Inferior parietal cortex (tissue), 1 donor: Measurements from ENCODE around the gene TAS1R3.

Experiments used
- DNase-seq: peaks from one replicate; pipeline ENCODE4 v3.0.0-alpha.2; 2016; ENCODE audit errors: extremely low spot score

TAS1R3 gene

GRCh38 chr1:1340185-1340584, 9.1 kb downstream of the TAS1R3 start:
- DNase-seq = no peak

DNA sequence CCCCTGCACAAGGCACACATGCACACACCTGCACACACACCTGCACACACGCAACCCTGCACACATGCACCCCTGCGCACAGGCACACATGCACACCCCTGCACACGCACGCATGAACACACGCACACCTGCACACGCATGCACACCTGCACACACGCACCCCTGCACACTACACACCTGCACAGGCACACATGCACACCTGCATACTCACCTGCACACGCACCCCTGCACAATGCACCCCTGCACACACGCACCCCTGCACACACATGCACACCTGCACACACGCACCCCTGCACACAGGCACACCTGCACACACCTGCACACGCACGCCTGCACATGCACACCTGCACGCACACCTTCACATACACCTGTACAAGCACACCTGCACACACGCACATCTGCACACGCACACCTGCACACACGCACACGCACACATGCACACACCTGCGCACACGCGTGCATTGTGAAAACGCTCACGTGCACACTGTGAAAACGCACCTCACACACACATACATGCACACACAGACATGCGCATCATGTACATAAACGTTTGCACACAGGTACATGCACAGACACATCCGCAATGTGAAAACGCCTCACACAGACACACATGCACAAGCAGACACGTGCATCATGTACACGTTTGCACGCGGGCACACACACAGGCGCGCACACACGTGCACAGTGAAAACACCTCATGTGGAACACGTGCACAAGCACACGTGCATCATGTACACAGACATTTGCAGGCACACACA, 9.9 kb downstream of the TAS1R3 start:
- DNase-seq = no peak

DNA sequence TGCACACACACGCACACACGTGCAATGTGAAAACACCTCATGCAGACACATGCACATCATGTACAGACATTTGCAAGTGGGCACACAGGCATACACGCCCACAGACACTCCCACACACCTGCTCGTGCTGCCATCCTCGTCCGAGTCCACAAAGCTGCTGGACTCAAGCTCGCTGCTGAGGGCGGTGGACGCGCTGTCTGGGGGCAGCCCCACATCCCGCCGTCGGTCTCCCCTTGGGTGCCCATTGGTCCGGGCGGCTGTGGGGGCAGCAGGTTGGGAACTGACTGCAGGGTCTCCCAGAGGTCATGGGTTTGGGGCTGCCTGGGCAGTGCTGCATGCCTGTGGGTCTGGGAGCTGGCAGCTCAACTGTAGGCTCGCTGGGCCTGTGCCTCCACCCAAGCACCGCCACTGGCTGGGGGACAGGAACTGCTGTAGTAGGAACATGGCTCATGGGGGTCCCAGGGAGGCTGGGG, 10.5 kb downstream of the TAS1R3 start:
- DNase-seq = no peak

GRCh38 chr1:1342061-1342562, 11.0 kb downstream of the TAS1R3 start:
- no peak for DNase-seq

- no peak for DNase-seq
Observed at GRCh38 chr1:1342584-1343115, 11.6 kb downstream of the TAS1R3 start.

- DNase-seq = no peak
Observed at GRCh38 chr1:1343811-1344421, 12.8 kb downstream of the TAS1R3 start.

DNA sequence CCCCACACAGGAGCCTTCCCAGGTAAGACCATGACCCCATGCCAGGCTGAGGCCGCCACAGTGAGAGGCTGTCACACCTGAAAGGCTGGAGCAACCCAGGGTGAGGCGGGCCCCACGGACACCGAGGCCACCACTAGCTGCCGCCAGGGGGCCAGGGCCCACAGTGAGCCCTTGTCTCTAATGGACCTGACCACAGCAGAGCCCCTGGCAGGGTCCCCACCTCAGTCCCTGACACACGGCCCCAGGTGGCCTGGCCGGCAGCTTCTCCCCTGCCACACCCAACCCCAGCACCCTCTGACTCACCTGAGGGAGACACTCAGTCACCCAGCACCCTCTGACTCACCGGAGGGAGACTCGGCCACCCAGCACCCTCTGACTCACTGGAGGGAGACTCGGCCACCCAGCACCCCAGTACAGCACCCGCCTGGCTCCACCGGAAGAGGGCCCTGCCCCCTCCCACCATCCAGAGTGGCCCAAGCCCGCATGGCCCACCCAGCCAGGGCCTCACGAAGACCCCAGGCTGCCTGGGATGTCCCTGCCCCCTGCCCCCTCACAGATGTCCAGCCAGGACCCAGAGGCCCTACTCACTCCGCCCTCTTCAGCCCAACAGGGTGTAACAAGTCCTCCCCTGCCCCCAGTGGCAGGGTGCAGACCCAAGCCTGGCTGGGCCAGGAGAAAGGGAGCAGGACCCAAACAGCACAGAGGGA, 13.7 kb downstream of the TAS1R3 start:
- no peak for DNase-seq

DNA sequence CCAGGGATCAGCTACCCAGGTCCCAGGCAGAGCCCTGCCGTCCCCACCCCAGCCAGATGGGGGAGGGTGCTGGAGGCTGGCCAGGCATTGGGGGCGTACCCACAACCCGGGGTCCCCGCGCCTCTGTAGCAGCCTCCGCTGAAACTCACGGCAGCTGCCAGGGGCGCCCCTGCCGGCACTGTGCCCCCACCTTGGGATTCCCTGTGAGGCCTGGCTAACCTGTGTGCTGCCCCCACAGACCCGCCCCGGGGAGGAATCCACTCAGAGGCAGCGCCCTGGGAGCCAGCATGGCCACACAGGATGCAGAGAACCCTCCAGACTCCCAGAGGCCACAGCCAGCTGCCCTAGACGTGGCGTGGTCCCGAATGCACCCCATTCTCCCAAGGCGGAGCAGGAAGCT, 14.3 kb downstream of the TAS1R3 start:
- DNase-seq = no peak

DNA sequence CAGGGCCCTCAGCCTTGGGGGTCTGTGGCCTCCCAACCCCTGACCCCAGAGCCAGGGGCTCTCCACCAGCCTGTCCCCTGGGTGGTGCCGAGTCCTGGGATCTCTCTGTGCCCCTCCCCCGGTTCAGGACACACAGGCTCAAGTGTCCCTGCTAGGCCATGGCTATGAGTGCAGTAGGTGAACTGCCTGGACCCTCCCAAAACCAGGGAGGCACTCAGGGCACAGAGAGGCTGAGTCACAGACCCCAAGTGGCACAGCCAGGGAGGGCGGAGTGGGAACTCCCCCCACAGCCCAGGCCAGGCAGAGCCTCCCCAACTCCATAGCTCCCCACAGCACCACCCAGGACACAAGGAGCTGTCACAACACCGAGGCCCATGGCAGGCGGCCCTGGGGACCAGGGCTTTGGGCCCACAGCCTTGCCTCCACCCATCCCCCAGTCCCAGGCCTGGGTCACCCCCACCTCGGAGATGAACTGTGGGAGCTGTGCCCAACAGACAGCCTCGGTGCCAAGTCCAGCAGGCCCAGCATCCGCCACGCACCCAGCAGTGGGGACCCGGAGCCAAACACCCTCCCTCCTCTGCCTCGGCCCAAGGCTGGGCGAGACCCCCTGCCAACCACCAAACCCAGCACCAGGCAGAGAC, 14.9 kb downstream of the TAS1R3 start:
- DNase-seq = no peak

- no peak for DNase-seq
Observed at GRCh38 chr1:1346501-1346890, 15.4 kb downstream of the TAS1R3 start.

GRCh38 chr1:1347026-1347595, 16.0 kb downstream of the TAS1R3 start:
- no peak for DNase-seq

DNA sequence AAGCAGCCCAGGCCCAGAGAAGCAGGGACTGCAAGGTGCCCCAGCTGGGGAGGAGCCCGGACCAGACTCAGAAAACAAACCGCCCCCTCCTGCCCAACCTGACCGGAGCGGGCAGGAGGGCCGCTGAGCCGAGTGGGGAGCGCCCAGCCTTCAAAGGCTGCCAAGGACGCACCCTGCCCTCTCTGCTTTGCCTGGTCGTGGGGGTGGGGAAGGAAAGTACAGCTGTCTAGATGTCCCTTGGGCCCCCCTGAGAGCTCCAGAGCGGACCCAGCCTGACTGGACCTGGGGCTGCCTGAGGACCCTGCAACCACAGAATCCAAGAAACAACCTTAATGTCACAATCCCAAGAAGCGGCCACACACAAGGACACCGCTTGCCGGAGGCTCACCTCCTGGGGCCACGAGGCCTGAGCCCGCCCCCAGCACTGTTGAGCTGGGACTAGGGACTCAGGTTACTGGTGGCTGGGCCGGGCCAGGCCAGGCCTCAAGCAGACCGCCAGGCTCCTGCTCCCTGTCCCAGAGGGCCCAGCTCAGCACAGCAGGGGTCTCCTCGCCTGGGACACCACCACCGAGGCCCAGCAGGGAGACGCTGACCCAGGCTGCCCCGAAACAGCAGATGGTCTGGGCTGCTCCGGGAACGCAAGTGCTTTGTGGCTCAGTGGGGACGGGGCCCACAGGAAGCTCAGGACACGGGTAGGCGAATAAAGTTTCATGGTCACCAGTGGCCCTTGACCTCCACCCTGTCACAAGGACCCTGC, 16.8 kb downstream of the TAS1R3 start:
- DNase-seq = no peak

DNA sequence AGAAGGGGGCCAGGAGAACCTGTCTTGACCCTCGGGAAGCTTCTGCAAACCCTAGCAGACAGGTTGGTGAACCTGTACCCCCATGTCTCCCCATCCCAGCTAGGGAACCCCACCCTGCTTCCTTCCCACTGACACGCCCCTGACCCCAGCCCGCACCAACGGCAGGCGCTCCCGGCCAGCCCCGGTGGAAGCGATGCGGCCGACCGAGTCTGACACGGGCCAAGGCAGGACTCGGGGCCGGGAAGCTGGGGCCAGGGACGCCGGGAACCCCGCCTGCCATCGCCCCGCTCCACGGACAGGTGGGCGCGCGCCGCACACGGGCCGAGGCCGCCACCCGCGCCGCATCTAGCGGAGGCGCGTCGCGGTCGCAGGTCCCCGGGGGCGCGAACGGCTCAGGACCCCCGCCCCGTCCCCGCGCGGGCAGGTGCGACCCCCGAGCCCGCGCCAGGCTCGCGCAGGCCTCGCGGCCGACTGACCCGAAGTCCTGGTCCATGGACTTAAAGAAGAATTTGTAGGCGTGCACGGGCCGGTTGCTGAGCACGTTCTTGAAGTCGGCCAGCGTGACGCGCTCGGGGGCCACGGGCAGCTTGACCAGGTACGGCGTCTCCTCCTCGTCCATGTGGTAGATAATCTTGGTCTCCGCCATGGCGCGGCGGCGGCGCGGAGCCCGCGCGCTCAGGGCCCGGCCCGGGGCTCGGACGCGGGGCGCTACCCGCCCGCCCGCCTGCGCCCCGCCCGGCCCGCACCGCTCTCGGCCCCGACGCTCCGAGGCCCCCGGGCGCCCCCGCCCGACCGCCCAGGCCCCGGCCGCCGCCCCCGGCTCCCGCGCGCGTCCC, 17.6 kb downstream of the TAS1R3 start:
- DNase-seq = no peak

GRCh38 chr1:1349256-1350012, 18.4 kb downstream of the TAS1R3 start, which contains the start of gene DVL1:
TSS of gene DVL1 (minus strand) at chr1:1349418. CDS start at chr1:1349065, 353 bp downstream.
- DNase-seq = peak; percentile 29

DNA sequence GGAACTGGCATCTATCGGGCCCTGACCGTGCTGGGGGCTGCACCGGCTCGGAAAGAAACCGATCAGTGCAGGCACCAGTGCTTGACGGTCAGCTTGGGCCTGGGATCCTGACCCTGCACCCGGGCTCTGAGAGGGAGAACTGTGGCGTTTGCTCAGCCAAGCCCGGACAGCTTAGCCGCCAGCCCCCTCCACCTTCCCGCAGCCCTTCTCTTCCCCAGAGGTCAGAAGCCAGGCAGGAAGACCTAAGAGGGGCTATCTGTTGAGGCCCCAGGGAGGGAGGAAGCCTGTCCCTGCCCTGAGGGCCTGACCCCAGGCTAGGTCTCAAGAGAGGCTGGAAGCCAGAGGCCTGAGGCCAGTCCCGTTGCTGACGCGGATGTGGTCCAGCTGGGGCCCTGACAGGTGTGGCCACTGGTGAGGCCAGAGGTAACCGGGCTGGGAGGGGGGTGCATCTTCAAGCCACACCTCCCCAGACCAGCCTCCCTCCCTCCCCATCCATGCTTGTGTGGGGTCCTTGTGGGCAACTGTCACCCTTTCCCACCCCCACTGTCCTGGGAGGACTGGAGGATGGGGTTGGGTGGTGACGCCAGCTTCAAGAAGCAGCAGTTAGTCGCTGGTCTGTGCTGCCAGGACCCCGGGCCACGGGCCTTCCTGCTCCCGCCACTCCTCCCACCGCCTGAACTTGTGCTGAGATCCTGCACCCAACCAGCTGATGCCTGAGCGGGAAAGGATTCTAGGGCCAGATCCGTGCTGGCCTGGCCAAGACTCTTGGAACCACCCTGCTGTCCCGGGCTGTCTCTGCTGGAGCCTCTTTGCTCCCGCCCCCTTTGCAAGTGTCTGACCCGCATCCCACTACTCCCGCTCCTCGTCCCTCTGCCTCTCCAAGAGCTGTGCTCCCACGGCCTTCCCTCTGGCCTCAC, 20.7 kb downstream of the TAS1R3 start:
- DNase-seq = no peak

DNA sequence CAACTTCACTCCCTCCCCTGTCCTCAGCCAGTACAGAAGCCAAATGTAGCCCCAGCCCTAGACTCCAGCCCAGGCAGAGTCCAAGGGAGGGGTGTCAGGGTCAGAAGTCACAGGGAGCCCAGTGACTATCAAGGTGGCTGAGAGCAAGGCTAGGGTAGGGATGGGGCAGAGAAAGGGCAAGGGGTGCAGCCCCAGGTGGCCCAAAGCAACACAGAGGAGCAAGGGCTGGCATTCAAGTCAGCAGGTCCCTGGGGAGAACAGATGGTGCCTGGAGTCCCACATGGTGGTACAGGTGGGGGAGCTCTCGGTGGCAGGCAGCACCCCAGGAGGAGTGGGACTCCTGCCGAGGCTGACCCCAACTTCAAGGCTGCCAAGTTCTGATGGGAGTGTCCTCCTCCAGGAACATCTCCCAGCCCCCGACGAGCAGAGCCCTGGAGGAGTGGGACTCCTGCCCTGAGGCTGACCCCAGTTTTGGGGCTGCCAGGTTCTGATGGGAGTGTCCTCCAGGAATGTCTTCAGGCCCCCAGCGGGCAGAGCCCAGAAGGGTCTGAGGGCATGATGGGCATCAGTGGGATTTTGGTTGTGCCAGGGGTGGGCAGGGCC, 21.8 kb downstream of the TAS1R3 start:
- DNase-seq = no peak

DNA sequence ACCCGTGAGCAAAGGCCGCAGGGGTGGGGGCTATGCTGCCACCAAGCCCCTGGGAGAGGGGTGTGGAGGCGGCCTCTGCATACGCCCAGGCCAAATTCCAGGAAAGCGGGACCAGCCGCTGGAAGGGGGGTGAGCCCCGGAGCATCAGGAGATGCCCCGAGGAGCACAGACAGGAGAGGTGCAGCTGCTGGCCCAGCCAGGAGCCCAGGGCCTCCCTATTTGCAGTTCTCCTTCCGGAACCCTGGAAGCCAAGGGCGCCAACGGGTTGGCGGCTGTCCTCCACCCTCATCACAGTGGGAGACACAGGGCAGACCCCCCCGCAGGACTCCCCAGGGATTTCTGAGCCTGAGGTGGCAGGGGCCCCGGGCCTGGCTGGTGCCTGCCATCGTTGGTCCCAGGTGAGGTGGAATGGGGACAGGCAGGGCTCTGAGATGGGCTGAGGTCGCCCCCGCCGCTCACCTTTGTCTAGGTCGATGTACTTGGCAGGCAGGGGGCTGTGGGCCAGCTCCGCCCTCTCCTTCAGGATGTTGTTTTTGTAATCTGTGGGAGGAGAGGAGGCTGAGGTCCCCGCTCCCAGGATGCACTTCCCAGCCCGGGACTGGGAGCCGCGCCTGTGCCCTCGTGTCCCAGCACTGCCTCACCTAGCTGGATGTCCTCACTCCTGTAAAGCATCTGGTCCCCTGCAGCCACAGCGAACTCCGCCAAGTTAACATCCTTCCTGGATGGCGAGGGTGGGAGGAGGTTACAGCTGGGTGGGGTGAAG, 22.5 kb downstream of the TAS1R3 start:
- no peak for DNase-seq
